COLO829 (cell line): ENCODE measurements around the gene RCBTB1.
"Not testable (repeated sequence)": the region's sequence is repeated elsewhere in the genome, so short reads cannot be mapped to it uniquely, and the experiment has no call there.

Source experiments
- DNase-seq: peaks from one replicate; pipeline ENCODE4 v3.0.0; 2012; ENCODE audit warnings: low spot score

The RCBTB1 gene

DNA sequence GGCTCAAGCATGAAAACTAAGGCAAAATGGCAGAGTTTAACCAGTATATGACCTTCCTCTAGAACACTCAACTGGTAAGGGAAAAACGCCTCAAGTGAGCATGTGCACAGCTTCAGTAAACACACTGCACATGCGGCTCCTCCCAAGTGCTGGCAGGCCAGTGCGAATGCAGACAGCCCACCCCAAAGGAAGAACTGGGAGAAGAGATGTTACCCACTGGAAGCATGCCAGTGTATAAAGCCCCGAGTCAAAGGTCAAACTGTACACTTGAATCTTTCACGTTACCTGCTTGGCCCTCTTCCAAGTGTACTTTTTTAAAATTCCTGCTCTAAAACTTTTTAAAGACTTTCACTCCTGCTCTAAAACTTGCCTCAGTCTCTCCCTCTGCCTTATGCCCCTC is 19.2 kb upstream of the RCBTB1 start:
- no peak for DNase-seq

DNA sequence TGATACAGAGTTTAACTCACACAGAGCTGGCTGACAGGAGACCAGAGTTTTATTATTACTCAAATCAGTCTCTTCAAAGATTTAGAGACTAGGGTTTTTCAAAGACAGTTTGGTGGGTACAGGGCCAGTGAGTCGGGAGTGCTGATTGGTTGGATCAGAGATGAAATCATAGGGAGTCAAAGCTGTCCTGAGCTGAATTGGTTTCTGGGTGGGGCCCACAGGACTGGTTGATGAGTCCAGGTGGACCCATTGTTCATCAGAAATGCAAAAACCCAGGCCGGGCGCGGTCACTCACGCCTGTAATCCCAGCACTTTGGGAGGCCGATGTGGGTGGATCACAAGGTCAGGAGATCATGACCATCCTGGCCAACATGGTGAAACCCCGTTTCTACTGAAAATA is 17.3 kb upstream of the RCBTB1 start:
- not testable (repeated sequence) for DNase-seq

GRCh38 chr13:49602005-49602404 is 16.6 kb upstream of the RCBTB1 start:
- no peak for DNase-seq

DNA sequence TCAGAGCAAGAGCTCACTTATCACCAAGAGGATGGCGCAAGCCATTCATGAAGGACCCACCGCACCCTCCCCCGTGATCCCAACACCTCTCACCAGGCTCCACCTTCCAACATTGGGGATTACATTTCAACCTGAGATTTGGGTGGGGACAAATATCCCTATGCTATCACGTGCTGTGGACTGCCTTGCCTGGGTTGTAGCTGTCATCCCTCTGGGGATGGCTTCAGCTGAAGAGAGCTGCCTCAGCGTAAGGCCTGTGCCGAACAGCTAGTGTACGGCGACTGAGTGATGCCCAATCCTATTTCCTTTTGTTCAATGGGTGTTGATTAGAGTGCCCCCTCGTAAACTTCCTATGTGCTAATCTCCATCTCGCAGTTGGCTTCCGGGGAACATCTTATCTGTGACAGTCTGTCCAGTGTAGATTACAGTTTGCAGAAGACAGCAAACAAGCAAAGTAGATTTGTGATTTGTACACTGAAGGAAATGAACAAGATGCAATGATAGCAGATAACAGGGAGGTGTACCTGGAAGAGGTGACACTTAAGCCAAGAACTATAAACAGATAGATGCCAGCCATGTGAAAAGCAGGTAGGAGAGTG is 11.8 kb upstream of the RCBTB1 start:
- no peak for DNase-seq

GRCh38 chr13:49596221-49596620 is 10.9 kb upstream of the RCBTB1 start:
- no peak for DNase-seq

- no peak for DNase-seq
Observed at GRCh38 chr13:49594576-49594975, 9.2 kb upstream of the RCBTB1 start.

GRCh38 chr13:49593876-49594275 is 8.5 kb upstream of the RCBTB1 start:
- not testable (repeated sequence) for DNase-seq

DNA sequence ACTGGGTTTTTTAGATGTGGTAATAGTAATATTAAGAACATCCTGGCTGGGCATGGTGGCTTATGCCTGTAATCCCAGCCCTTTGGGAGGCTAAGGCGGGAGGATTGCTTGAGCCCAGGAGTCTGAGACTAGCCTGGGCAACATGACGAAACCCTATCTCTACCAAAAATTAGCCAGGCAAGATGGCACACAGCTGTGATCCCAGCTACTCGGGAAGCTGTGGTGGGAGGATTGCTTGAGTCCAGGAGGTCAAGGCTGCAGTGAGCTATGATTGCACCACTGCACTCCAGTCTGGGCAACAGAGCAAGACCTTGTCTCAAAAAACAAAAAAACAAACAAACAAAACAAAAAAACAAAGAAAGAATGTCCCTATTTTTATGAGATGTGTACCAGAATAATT is 5.4 kb upstream of the RCBTB1 start:
- not testable (repeated sequence) for DNase-seq

DNA sequence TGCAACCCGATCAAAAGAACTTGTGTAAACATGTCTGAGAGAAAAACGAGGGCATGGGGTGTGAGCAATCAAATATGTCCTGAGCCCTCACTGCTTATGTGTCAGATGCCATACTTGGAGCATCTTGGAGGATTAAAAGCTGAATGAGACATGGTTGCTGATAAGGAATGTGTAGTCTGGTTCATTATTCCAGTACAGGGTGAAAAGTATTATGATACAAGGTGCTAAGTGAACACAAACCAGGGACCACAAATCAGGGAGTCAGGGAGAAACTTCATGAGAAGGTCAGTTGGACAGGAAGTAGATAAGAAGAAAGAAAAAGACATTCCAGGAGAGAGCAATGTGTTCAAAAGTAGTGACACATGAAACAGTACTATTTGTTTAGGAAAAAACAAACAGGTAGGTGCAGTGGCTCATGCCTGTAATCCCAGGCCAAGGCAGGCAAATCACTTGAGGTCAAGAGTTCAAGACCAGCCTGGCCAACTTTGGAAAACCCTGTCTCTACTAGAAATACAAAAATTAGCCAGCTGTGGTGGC is 2.0 kb upstream of the RCBTB1 start:
- DNase-seq, result no peak

GRCh38 chr13:49586717-49587116 is 1.4 kb upstream of the RCBTB1 start:
- DNase-seq, result no peak

DNA sequence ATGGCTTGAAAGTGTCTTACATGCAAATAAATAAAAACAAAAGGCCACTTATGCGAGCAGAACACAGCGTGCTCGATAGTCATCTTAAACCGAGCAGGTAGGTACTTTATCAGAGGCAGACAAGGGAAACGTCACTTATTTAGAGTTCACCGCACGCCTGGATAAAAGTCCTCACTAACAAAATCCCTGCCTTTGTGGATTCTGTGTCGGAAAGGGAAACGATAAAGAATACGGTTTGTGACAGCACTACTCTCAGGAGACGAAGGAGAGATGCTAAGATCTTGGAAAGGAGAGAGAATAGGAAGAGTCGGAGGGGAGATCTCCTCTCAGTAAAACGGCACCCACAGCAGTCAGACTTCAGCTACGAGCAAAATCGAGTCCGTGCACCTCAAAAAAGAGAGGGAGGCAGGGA is 581 bp downstream of the RCBTB1 start:
- no peak for DNase-seq

DNA sequence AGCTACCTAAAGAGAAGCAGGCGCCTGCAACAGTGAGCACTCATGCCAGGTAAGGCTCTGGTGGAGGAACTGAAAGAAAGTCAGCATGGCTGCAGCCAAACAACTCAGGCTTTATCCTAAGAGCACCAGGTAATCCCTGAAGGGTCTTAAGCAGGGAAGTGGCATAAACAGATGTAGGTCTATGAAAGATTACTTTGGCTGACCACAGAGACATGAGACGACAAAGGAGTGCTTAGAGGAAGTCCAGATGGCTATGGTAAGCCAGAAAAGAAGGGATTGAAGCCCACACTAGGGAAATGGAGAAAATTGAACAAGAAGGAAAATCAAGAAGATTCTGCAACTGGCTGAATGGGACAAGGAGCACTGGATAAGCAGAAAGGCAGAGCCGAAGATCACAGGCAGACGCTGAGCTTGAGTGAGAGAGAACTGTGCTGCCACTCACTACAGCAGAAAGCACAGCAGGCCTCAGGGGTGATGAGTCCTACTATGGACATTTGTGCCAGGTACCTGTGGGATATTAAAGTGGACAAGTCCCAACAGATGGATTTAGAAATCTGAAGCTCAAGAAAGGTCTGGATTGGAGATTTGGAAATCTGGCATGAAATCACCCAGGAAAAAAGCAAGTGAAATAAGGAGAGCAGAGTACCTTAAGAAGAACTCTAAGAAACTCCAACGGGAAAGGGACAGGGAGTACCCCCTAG is 4.2 kb downstream of the RCBTB1 start:
- no peak for DNase-seq

- no peak for DNase-seq
Observed at GRCh38 chr13:49579501-49579900, 5.9 kb downstream of the RCBTB1 start.

DNA sequence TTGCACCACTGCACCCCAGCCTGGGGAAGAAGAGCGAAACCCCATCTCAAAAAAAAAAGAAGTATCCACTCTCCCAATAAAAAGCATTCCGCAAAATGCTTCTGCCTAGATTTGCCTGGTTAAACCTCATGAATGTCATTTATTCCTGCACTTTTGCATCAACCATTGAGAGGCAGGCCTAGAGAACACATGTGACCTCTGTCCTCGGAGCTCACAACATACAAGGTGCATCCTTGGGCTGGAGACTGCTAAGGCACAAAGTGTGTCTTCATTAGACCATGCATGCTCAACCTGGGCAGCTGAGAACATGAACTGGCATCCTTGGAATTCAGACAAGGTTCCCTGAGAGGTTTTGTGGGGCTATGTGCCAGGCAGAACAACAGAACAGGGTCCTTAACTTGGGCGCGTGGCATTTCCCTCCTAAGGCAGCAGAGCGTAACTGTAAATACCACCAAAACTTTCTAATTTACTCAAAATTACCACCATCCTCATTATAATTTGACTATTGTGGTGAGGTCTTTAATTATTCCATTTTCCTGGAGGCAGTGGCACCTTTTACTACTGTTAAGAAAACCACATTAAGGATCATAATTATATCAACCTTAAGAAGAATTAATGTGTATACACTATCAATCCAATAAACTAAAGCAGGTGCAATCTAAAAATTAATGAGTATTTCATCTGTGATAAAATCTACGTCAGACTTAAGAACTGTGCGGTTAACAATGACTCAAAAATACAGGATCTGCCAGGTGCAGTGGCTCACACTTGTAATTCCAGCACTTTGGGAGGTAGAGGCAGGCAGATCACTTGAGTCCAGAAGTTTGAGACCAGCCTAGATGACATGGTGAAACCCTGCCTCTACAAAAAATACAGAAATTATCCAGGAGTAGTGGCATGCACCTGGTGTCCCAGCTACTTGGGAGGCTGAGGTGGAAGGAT is 13.8 kb downstream of the RCBTB1 start:
- no peak for DNase-seq

DNA sequence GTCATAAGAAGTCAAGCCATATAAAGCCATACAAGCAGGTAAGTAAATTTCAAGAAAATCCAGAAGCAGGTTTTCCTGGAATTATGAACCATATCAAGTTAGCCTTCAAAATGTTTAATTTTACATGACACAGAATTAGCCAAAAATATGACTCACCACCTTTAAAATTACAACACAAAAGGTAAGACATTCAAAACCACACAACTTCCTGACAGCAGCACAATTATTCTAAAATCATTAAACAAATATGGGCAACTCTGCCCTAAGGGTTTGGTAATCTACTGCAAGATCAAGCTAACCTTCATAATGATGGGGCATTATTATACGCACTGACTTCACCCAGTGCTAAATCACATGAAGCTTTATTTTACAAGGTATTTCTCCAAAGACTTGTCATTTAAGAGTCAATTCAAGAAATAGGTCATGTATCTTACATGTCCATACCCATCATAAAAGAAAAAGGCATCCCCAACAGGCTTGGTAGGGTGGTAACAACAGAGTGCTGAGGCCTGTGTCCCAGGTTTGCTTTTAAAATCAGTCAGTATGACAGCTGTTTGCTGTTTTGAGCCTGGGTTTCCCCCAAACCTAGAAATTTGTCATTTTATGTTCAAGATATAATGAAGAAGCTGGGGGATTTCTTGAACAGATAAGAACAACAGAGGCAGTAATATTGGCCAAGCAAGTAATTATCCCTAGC is 15.2 kb downstream of the RCBTB1 start:
- DNase-seq, result no peak

- no peak for DNase-seq
Observed at GRCh38 chr13:49567491-49567890, 17.9 kb downstream of the RCBTB1 start.

- DNase-seq, result no peak
Observed at GRCh38 chr13:49566461-49566860, 18.9 kb downstream of the RCBTB1 start.

DNA sequence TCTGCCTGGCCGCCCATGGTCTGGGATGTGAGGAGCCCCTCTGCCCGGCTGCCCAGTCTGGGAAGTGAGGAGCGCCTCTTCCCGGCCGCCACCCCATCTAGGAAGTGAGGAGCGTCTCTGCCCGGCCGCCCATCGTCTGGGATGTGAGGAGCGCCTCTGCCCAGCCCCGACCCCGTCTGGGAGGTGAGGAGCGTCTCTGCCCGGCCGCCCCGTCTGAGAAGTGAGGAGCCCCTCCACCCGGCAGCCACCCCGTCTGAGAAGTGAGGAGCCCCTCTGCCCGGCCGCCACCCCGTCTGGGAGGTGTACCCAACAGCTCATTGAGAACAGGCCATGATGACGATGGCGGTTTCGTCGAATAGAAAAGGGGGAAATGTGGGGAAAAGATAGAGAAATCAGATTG is 19.9 kb downstream of the RCBTB1 start:
- DNase-seq, result not testable (repeated sequence)

GRCh38 chr13:49563516-49563915 is 21.8 kb downstream of the RCBTB1 start:
- peak; percentile 66 for DNase-seq

GRCh38 chr13:49561062-49561410 is 24.3 kb downstream of the RCBTB1 start:
- DNase-seq, result no peak

- no peak for DNase-seq
Observed at GRCh38 chr13:49560270-49561061, 24.9 kb downstream of the RCBTB1 start.
